A172 (cell line): Measurements from ENCODE around the gene CDHR1. TPM values are rescaled to one million over a fixed set of nuclear protein-coding genes. Genes with fewer than 3 reads are reported as not detected.

ENCODE experiments used
- DNase-seq: peaks from one replicate; pipeline ENCODE4 v3.0.0-alpha.2; 2015; ENCODE audit warnings: low spot score
- total RNA-seq: library from RNA; depleted of rRNA; stranded (reverse); fragments of >200 nt; shearing (Covaris generic); gene quantifications from 2 replicates; pipeline ENCODE4 v1.2.3, GENCODE V29; 2014; rRNA removed

Gene CDHR1
- total RNA-seq, 1 experiment from 2014 or later = not detected

- DNase-seq = no peak
Observed at GRCh38 chr10:84262190-84262956, 68.0 kb downstream of the CDHR1 start.

DNA sequence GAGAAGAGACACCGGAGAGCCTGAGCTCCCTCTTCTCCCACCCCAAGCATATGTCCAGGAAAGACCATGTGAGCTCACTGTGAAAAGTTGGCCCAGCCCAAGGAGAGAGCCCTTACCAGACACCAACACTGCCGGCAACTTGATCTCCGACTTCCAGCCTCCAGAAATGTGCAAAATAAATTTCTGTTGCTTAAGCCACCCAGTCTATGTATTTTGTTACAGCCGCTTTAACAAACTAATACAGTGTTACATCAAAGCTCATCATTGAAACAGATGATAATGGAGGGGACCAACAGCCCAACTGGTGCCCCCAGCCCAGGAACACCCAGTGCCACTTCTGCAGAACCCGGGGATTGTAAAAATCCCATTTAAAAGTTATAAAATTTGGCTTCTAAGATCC is 69.4 kb downstream of the CDHR1 start:
- no peak for DNase-seq

DNA sequence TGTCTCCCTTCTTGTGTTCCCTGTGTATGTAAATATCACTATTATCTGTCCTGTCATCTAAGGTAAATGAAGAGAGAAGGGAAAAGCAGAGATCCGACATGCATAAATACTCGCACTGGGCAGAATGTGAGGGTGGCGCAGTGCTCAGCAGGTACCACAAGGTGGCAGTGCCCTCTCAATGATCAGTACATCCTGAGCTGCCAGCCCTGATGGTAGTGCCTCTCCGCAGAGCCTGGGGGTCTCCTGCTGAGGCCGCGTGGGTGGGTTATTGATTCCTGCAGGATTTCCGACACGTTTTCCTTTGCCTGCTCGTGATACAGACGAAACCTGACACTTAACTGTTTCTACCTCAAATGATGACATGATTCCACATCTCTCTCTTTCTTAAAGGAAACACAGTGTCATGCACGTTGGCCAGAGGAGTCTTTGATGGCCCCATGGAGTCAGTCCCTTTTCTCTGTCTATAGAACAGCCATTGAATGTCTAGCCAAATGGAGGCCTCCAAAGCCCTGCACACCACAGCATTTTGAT is 70.3 kb downstream of the CDHR1 start:
- DNase-seq = peak; percentile 61

DNA sequence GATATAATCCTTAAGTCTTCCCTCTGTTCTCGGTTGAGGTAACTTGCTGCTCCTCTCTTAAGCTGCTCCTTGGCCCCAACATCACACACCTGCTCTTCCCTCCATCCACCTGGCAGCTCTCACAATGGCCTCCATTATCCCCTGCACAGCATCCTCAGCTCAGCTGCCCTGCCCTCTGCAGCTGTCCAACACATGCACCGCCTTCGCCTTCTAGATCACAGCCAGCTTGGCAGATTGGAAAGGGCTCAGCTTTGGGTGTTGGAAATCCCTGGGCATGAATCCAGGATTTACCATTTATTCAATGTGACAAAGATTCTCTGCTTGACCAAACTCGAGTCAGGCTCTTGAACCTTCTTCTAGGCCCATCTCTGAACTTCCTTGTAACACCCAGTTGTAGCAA is 71.1 kb downstream of the CDHR1 start:
- no peak for DNase-seq

DNA sequence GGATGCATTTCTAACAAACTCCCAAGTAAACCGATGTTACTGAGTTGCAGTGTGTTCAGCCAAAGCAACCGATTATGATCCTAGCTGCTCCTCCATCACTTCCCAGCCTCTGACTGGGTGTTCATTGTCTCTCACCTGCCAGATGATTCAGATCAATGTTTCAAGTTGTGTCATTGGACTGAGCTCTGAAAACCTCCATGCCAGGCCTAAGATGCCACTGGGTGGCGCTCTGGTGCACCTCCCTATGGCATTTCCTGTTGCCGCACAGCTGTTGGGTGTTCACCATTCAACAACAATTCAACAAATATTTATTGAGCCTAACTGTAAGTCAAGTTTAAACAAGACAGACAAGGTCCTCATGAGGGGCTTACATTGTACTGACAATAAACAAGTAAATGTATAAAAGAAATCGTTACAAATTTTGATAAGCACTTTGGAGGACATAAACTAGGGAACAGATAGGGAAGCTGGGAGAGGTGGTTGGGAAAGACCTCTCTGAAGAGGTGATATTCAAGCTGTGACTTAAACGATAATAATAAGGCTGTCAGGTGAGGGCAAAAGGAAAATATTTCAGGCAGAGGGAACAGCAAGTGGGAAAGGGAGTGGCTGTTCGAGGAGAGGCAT is 73.3 kb downstream of the CDHR1 start:
- peak; percentile 58 for DNase-seq

DNA sequence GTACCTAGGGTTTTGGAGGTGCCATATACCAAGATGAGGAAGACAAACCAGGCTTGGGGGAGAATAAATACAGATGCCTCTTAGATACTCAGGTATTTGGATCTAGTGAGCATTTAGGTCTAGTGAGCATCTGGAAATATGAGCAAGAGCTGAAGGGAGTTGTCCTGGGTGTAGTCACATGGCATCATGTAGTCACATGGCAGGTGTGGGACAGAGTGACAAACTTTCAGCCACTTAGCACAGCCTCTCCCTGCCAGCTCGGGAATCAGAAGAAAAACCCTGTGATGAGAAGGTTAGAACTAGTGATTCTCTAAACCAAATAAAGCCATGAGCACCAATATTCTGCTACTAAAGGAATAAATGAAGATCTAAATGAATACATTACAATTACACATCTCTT is 74.8 kb downstream of the CDHR1 start:
- DNase-seq = no peak

Other genes starting within 250 kb of the CDHR1 start
- gene GHITM, start 55.0 kb upstream of the CDHR1 start, total RNA-seq = 364 and 445 TPM in 2 replicates
- not detected in 2 replicates for gene GPR15LG, start 20.7 kb upstream of the CDHR1 start, total RNA-seq
- not detected in 2 replicates for gene LRIT2, start 31.0 kb downstream of the CDHR1 start, total RNA-seq
- gene LRIT1, start 47.0 kb downstream of the CDHR1 start, total RNA-seq = not detected in 2 replicates
- not detected in 2 replicates for gene RGR, start 50.5 kb downstream of the CDHR1 start, total RNA-seq
- 39.9 and 40.7 TPM in 2 replicates for gene CCSER2, start 134.1 kb downstream of the CDHR1 start, total RNA-seq